Tibial nerve (tissue), 4 donors: Measurements from ENCODE around the gene LRRN2. TPM values are rescaled to one million over a fixed set of nuclear protein-coding genes. Genes with fewer than 3 reads are reported as not detected.

Experiments used
- DNase-seq, 2 donors: peaks; one replicate each; pipeline ENCODE4 v3.0.0-alpha.2; 2019; ENCODE audit warnings: low spot score in 2 of 2
- H3K27ac ChIP-seq, 4 donors: fragments of 200-600 bp; sonication (generic) in 3 of 4; one replicate each; pipeline ENCODE4 v1.5.1; 2017 to 2019; ENCODE audit warnings: mild to moderate bottlenecking in 1 of 4
- H3K27me3 ChIP-seq, 2 donors: fragments of 200-600 bp; sonication (generic) in 1 of 2; one replicate each; pipeline versions ENCODE4 v1.5.1 to v1.6.0; 2017 to 2019
- H3K36me3 ChIP-seq, 3 donors: fragments of 200-600 bp; sonication (generic); one replicate each; pipeline ENCODE4 v1.5.1; 2018 to 2019
- H3K4me1 ChIP-seq, 4 donors: fragments of 200-600 bp; sonication (generic) in 3 of 4; one replicate each; pipeline ENCODE4 v1.5.1; 2017 to 2019
- H3K4me3 ChIP-seq, 4 donors: fragments of 200-600 bp; sonication (generic) in 3 of 4; one replicate each; pipeline ENCODE4 v1.5.1; 2017 to 2019; ENCODE audit warnings: mild to moderate bottlenecking in 1 of 4, moderate library complexity in 1 of 4
- H3K9me3 ChIP-seq, 4 donors: fragments of 200-600 bp; sonication (generic) in 3 of 4; one replicate each; pipeline ENCODE4 v1.5.1; 2017 to 2019
- CTCF ChIP-seq, 5 experiments: fragments of 200-600 bp in 3 of 5; fragments of 450-650 bp in 2 of 5; sonication (generic) in 3 of 5; IDR thresholded peaks; one replicate each; pipeline ENCODE4 v1.5.1; 2016 to 2019; ENCODE audit warnings: antibody characterized with exemption in 5 of 5, mild to moderate bottlenecking in 3 of 5, moderate library complexity in 2 of 5
- EP300 ChIP-seq, 2 donors: sonication (generic); formaldehyde crosslinking; IDR thresholded peaks; one replicate each; pipeline ENCODE4 v1.6.1; 2017; ENCODE audit warnings: antibody characterized with exemption in 2 of 2, mild to moderate bottlenecking in 1 of 2
- POLR2A ChIP-seq, 2 donors: fragments of 450-650 bp; IDR thresholded peaks; one replicate each; pipeline ENCODE4 v1.6.1; 2017; ENCODE audit warnings: antibody characterized with exemption in 2 of 2, mild to moderate bottlenecking in 2 of 2, moderate library complexity in 2 of 2
- WGBS, 2 donors: methylation state at CpG; one replicate each; pipeline ENCODE4 v1.1.5; 2018; 5-methylcytosine and 5-hydroxymethylcytosine counted together
- total RNA-seq, 4 donors: library from RNA; depleted of rRNA; stranded (reverse); fragments of >200 nt; gene quantifications; one replicate each; pipeline ENCODE4 v1.1.0, GENCODE V29; 2016

LRRN2 gene
- total RNA-seq, 4 donors from 2014 or later = 3.6 to 22.9 (median 14.5) TPM

GRCh38 chr1:204712708-204713430 is 27.3 kb upstream of the LRRN2 start:
- no peaks in the 10 kb centered on the region for H3K4me1 ChIP-seq
- no peaks in the 10 kb centered on the region for H3K9me3 ChIP-seq
- DNase-seq = no peak
- H3K27me3 ChIP-seq = peaks cover 0 to 66% of the 10 kb centered on the region in 2 donors
- TF ChIP-seq POLR2A (IDR thresholded peaks at IDR 0.05) = no peak
- no peak for TF ChIP-seq EP300 (IDR thresholded peaks at IDR 0.05)
- no peak for TF ChIP-seq CTCF (IDR thresholded peaks at IDR 0.05)
- no peak overlapping the region for H3K27ac ChIP-seq
- H3K4me3 ChIP-seq = no peak overlapping the region
- H3K36me3 ChIP-seq = no peaks in the 10 kb centered on the region
- WGBS, 2 donors = 82 to 84% methylated on average over 4 of the region's 4 CpGs

GRCh38 chr1:204711947-204712701 is 26.6 kb upstream of the LRRN2 start:
- Histone ChIP-seq H3K9me3 (no peaks in the 10 kb centered on the region), H3K4me1 (no peaks in the 10 kb centered on the region), H3K36me3 (no peaks in the 10 kb centered on the region), H3K27ac (no peak overlapping the region), H3K27me3 (peaks cover 0 to 73% of the 10 kb centered on the region in 2 donors), H3K4me3 (no peak overlapping the region)
- WGBS, 2 donors = 21 to 22% methylated on average over 18 to 21 of the region's 23 CpGs
- TF ChIP-seq CTCF (IDR thresholded peaks at IDR 0.05) (no peak), EP300 (IDR thresholded peaks at IDR 0.05) (no peak), POLR2A (IDR thresholded peaks at IDR 0.05) (no peak)
- DNase-seq = no peak

GRCh38 chr1:204711103-204711946 is 25.8 kb upstream of the LRRN2 start:
- H3K4me1 ChIP-seq = no peaks in the 10 kb centered on the region
- H3K27ac ChIP-seq = no peak overlapping the region
- no peak for TF ChIP-seq POLR2A (IDR thresholded peaks at IDR 0.05)
- TF ChIP-seq CTCF (IDR thresholded peaks at IDR 0.05) = no peak
- TF ChIP-seq EP300 (IDR thresholded peaks at IDR 0.05) = no peak
- H3K36me3 ChIP-seq = no peaks in the 10 kb centered on the region
- H3K27me3 ChIP-seq = peaks cover 0 to 77% of the 10 kb centered on the region in 2 donors
- no peak overlapping the region for H3K4me3 ChIP-seq
- WGBS, 2 donors = 53 to 54% methylated on average over 16 of the region's 16 CpGs
- no peak for DNase-seq
- H3K9me3 ChIP-seq = no peaks in the 10 kb centered on the region

GRCh38 chr1:204709960-204710912 is 24.7 kb upstream of the LRRN2 start:
- Histone ChIP-seq H3K4me3 (no peak overlapping the region), H3K27ac (no peak overlapping the region), H3K27me3 (peaks cover 0 to 77% of the 10 kb centered on the region in 2 donors), H3K4me1 (no peaks in the 10 kb centered on the region), H3K36me3 (no peaks in the 10 kb centered on the region), H3K9me3 (no peaks in the 10 kb centered on the region)
- no peak for TF ChIP-seq POLR2A (IDR thresholded peaks at IDR 0.05)
- no peak for TF ChIP-seq CTCF (IDR thresholded peaks at IDR 0.05)
- no peak for TF ChIP-seq EP300 (IDR thresholded peaks at IDR 0.05)
- DNase-seq = no peak
- 50 to 59% methylated on average over 11 of the region's 11 CpGs for WGBS, 2 donors
